ENCODE measurements around the gene FNDC10. TPM values are rescaled to one million over a fixed set of nuclear protein-coding genes. Genes with fewer than 3 reads are reported as not detected.
A peak's percentile ranks its signal among the peaks of the same experiment; 100 is the strongest.
"Not testable (repeated sequence)": the region's sequence is repeated elsewhere in the genome, so short reads cannot be mapped to it uniquely, and the experiment has no call there.

Gene FNDC10
- total RNA-seq, 2 donors from 2014 or later = 0.18 to 2.9 TPM

GRCh38 chr1:1596493-1597274 is 3.3 kb downstream of the FNDC10 start:
- DNase-seq (ENCODE audit: low spot score in 2 of 2) (no peak), ATAC-seq (no peak)
- peaks cover 5 to 6% of the 10 kb centered on the region in 2 donors for H3K36me3 Mint-ChIP-seq
- no peak overlapping the region for H3K27ac Mint-ChIP-seq
- no peaks in the 10 kb centered on the region for H3K9me3 Mint-ChIP-seq

GRCh38 chr1:1595341-1595740 is 4.6 kb downstream of the FNDC10 start:
- not testable (repeated sequence) for H3K27ac Mint-ChIP-seq; H3K9me3 Mint-ChIP-seq; DNase-seq (ENCODE audit: low spot score in 2 of 2); H3K36me3 Mint-ChIP-seq; ATAC-seq

- no peak for DNase-seq (ENCODE audit: low spot score in 2 of 2)
- no peak for ATAC-seq
- H3K36me3 Mint-ChIP-seq = peaks cover 5 to 6% of the 10 kb centered on the region in 2 donors
Measured at GRCh38 chr1:1594602-1595260, 5.2 kb downstream of the FNDC10 start.

DNA sequence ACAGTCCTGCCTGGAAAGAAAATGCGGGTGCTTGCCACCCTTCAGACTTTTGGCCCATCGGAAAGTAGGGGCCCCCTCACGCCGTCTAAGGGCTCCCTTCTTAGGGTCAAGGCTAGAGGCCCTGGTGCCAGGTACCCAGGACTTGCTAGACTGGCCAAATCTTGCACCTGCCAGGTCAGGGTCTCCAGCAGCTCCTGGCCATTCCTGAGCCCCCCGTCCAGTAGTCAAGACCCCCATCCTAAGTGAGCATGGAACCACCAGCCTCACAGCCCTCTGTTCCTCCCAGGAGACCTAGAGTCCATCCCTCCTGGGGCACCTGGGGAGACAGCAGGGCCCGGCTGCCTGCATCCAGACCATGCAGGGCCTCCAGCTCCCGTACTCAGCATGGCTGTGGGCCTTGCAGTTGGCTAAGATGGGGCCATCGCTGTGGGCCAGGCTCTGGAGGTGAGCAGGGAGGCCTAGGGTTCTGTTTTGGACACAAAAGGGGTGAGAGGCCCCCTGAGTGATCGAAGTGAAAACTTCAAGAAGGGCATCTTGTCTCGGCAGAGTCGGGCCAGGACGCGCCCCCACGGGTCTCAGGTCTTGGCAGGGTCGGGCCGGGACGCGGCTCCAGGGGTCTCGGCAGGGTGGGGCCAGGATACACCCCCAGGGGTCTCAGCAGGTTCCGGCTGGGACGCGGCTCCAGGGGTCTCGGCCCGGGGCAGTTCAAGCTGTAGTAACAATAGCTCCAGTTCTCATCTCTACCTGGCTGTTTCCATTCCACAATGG is 5.9 kb downstream of the FNDC10 start:
- DNase-seq (ENCODE audit: low spot score in 2 of 2) (no peak), ATAC-seq (no peak)
- Mint-ChIP-seq H3K9me3 (no peaks in the 10 kb centered on the region), H3K27ac (peak overlapping the region in 1 of 2 donors; percentile 40), H3K36me3 (peaks cover 5% of the 10 kb centered on the region in 2 donors)

More at GRCh38 chr1:1594602-1595260, 5.2 kb downstream of the FNDC10 start:
- no peak overlapping the region for H3K27ac Mint-ChIP-seq
- H3K9me3 Mint-ChIP-seq = no peaks in the 10 kb centered on the region

DNA sequence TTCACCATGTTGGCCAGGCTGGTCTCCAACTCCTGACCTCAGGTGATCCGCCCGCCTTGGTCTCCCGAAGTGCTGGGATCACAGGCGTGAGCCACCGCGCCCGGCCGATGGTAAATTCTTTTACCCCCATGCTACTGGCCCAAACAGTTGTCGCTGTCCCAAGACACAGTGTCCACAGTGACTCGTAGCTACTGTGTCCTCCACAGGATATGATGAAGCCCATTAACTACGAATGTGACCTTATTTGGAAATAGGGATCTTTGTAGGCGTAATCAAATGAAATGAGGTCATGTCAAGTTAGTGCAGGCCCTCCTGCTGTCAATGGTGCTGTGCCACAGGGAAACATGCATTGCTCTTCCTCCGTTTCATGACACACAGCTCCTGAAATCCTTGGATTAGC is 8.5 kb downstream of the FNDC10 start:
- Mint-ChIP-seq H3K36me3 (no peaks in the 10 kb centered on the region), H3K27ac (no peak overlapping the region), H3K9me3 (no peaks in the 10 kb centered on the region)
- DNase-seq (ENCODE audit: low spot score in 2 of 2) (no peak), ATAC-seq (no peak)

DNA sequence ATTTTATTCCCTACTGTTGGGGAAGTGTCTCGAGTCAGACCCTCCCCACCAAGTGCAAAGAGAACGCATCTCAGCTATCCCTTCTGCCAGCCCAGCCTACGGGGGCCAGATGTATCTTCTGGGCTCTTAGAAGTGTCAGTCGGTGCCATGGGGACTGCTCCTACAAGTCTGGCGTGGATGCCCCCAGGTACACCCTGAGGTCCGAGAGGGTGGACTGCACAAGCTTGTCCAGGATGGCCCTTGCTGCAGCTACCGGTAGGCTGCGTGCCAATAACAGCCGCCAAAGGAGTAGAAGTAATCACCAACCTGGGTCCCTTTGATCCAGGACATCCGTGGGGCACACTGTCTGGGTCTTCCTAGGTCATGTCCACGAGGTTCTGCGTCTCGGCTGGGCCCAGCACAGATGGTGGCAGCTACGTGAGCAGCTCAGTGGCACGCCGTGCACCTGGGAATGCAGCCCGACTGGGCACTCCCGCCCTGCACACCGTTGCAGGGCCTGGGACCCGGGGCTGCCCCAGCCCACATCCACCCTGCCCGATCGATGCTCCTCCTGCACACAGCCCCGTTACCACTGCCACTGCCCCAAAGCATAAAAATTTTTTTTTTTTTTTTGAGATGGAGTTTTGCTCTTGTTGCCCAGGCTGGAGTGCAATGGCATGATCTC is 16.5 kb downstream of the FNDC10 start:
- H3K36me3 Mint-ChIP-seq = no peaks in the 10 kb centered on the region
- no peak overlapping the region for H3K27ac Mint-ChIP-seq
- no peaks in the 10 kb centered on the region for H3K9me3 Mint-ChIP-seq
- no peak for DNase-seq (ENCODE audit: low spot score in 2 of 2)
- ATAC-seq = no peak

DNA sequence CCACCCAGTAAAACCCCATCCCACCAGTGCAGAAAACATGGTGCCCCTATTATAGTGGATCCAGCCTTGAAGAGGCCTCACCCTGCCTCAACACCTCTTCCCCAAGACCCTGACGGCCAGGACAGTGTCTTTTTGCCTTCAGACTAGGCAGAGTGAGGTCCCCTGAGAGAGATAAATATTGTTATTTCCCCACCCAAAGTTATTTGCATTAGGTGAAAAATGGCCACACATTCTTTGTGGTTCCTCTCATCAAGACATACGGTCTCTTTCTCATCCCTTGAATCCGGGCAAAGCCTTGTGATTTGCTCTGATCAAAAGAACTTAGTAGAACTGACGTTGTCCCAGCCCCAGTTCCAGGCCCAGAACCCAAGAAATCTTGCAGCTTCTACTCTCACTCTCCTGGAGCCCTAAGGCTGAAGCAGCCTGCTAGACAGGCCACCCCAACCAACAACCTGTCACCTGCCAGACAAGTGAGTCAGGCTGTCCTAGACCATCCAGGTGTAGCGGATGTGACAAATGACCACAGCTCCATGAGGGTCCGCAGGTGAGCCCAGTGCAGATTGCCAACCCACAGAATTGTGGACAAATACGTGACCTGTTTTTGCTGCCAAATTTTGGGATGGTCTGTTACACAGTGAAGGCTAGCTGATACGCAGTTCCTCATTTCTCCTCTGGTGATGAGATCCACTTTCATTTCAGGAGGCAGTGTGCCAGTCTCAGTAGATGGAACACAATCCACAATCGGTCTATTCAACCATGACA is 17.2 kb downstream of the FNDC10 start:
- ATAC-seq (no peak), DNase-seq (ENCODE audit: low spot score in 2 of 2) (no peak)
- H3K36me3 Mint-ChIP-seq = no peaks in the 10 kb centered on the region
- no peak overlapping the region for H3K27ac Mint-ChIP-seq
- no peaks in the 10 kb centered on the region for H3K9me3 Mint-ChIP-seq

DNA sequence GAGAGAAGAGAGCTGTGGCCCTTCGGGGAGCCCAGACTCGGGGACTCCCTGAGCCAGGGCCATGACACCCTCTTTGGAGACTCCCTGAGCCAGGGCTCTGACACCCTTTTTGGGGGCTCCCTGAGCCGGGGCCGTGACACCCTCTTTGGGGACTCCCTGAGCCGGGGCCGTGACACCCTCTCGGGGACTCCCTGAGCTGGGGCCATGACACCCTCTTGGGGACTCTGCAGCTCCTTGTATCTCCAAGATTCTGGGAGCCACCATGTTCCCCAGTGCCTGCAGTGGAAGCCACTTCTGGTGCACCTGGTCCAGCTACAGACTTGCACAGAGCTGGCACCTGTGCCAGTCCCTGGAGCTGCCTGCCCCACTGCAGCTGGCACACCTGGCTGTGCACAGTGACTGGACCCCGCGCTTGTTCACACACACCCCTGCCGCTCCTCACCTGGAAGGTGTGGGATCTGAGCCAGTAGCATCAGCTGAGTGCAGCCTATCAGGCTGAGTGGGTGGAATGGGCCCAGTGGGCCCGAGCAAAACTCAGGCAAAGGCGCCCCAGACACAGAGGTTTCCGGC is 21.5 kb downstream of the FNDC10 start:
- Mint-ChIP-seq H3K27ac (no peak overlapping the region), H3K9me3 (no peaks in the 10 kb centered on the region), H3K36me3 (peaks cover 12 to 14% of the 10 kb centered on the region in 2 donors)
- ATAC-seq = no peak
- no peak for DNase-seq (ENCODE audit: low spot score in 2 of 2)

DNA sequence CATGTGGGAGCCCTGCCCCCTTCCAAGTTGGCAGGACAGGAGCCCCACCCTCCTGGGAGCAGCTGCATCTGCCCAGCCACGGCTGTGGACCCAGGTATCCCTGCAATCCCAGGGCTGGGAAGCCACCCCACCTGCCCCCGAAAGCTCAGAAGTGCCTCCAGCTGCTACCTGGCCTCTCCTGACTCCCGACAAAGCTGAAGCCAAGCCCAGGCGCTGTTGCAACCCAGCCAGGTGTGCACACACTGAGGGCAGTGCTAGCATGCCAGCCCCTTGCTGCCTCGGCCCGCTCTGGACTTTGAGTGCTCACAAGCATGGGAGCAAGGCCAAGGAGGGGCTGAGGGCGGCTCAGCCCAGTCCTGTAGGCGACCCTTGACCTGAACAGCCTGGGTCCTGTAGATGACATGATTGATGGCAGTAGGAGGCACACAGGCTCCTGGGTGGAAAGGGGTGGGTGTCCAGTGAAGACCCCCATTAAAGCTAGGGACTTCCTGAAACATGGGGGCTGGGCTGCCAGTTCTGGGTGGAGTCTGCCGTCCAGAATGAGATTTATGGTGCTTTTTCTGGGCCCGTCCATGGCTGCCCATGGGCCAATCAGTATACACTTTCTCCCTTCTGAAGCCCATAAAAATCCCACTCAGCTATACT is 22.4 kb downstream of the FNDC10 start:
- DNase-seq (ENCODE audit: low spot score in 2 of 2) = no peak
- peaks cover 16 to 18% of the 10 kb centered on the region in 2 donors for H3K36me3 Mint-ChIP-seq
- H3K27ac Mint-ChIP-seq = no peak overlapping the region
- no peak for ATAC-seq
- no peaks in the 10 kb centered on the region for H3K9me3 Mint-ChIP-seq

DNA sequence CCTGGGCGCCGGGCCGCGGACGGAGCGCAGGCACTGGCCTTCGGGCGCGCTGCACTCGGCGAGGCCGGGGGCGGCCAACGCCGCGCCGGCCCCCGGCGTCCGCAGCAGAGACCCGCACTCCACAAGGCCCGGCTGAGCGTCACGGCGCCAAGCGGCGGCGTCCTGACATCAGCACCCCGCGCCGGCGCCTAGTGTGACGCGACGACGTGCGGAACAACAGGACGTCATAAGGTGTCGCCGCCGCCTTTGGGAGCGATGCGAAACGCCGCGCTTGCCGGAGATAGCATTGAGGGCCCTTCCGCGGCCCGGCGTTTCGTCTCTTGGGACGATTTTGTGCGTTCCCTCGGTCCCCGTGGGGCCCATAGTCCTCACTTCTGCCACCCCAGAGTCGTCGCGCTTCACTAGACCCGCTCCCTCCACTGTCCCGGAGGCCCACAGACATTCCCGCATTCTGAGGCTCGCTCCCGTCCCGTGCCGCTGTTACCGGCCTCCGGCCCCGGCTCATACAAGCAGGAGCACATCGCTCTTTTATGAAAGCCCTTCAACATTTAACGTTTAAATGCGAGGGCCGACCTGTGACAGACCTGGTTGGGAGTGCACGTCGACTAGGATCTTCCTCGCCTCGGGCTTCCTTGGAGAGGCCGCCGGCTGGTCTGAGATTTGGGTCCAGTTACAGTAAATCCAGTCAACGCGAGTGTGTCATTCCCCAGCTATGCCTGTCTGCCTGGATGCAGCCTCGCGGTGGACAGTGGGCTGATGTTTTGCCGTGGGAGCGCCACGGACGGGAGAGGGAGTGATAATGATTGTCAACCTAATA is 25.0 kb downstream of the FNDC10 start, which contains the start of gene SSU72:
Gene SSU72 (minus strand): TSS at position 143 of the 817 bp plus-strand sequence. CDS start 306 bp downstream, outside the sequence.
- Mint-ChIP-seq H3K9me3 (no peaks in the 10 kb centered on the region), H3K27ac (peak within 1 kb of the TSS; percentile 97 to 100), H3K36me3 (peaks cover 16 to 23% of the 10 kb centered on the region in 2 donors)
- DNase-seq (ENCODE audit: low spot score in 2 of 2) = peak; percentile 89 to 92
- peak; percentile 93 to 97 for ATAC-seq

GRCh38 chr1:1573843-1574720 is 25.9 kb downstream of the FNDC10 start:
- no peaks in the 10 kb centered on the region for H3K9me3 Mint-ChIP-seq
- ATAC-seq (peak; percentile 81 to 83), DNase-seq (ENCODE audit: low spot score in 2 of 2) (peak; percentile 58 to 73)
- peak overlapping the region; percentile 97 to 100 for H3K27ac Mint-ChIP-seq
- H3K36me3 Mint-ChIP-seq = peaks cover 16 to 23% of the 10 kb centered on the region in 2 donors

GRCh38 chr1:1569341-1569740 is 30.6 kb downstream of the FNDC10 start:
- no peaks in the 10 kb centered on the region for H3K9me3 Mint-ChIP-seq
- ATAC-seq (no peak), DNase-seq (ENCODE audit: low spot score in 2 of 2) (no peak)
- peak overlapping the region in 1 of 2 donors; percentile 5 for H3K27ac Mint-ChIP-seq
- peaks cover 14 to 28% of the 10 kb centered on the region in 2 donors for H3K36me3 Mint-ChIP-seq

DNA sequence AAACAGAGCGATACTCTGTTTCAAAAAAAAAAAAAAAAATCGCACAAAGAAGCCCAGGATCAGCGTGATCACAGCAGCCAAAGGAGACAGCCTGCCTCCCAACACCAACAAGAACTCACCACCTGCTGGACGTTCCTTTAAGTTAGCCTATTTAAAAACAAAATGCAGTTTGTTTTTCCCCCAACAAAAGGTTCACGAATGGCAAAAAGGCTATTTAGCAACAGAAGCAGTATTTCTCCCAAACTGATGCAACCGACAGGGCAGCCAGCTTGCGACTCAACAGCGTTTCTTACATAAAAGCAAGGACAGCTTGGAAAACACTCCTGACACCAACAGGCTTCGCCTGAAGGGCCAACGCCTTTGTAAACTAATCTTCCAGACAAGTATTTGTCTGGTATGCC is 32.0 kb downstream of the FNDC10 start:
- H3K36me3 Mint-ChIP-seq = peaks cover 4 to 23% of the 10 kb centered on the region in 2 donors
- ATAC-seq (no peak), DNase-seq (ENCODE audit: low spot score in 2 of 2) (no peak)
- H3K27ac Mint-ChIP-seq = no peak overlapping the region
- H3K9me3 Mint-ChIP-seq = no peaks in the 10 kb centered on the region

Data from activated naive CD4-positive, alpha-beta T cell treated with anti-CD3 and anti-CD28 coated beads, Interleukin-2, amount 50 U/mL, for 72 hours (primary cell).